CD4-positive, alpha-beta T cell (primary cell): ENCODE results near the gene RFTN2. TPM values are rescaled to one million over a fixed set of nuclear protein-coding genes. Genes with fewer than 3 reads are reported as not detected.
A peak's percentile ranks its signal among the peaks of the same experiment; 100 is the strongest.

Experiments
- ATAC-seq: fragments of 200-7000 bp; cut with Tn5 transposase; one replicate; pipeline ENCODE4 v1.10.0; 2022; ENCODE audit warnings: mild to moderate bottlenecking; ENCODE audit not compliant: poor library complexity
- CTCF ChIA-PET: fragments of 350-600 bp; sonication (Branson Sonifier 250); formaldehyde crosslinking; loops from one replicate; lab custom pipeline; 2021; ENCODE audit warnings: antibody characterized with exemption, inconsistent platforms; lab: Charles Lee
- POLR2A ChIA-PET: fragments of 350-600 bp; sonication (Branson Sonifier 250); formaldehyde crosslinking; loops from one replicate; lab custom pipeline; 2021; ENCODE audit warnings: antibody characterized with exemption, inconsistent platforms; lab: Charles Lee
- DNase-seq, 14 experiments: peaks; one replicate each; pipeline ENCODE4 v3.0.0-alpha.2; 2013 to 2020; ENCODE audit warnings: mixed read lengths in 2 of 14
- H3K27ac ChIP-seq, 2 donors: one replicate each; pipeline versions ENCODE4 v1.5.1 to v1.7.0; 2013; ENCODE audit warnings: low read length in 2 of 2, low read depth in 1 of 2, mild to moderate bottlenecking in 1 of 2
- H3K27me3 ChIP-seq, 2 experiments: 1 replicate in 1 of 2; 2 replicates in 1 of 2; pipeline versions ENCODE4 v1.6.1 to v1.7.0; 2013; ENCODE audit warnings: low read length in 2 of 2, control low read depth in 1 of 2, mild to moderate bottlenecking in 1 of 2, moderate library complexity in 1 of 2; ENCODE audit not compliant: insufficient read depth in 2 of 2, control insufficient read depth in 1 of 2
- H3K36me3 ChIP-seq: one replicate; pipeline ENCODE4 v1.6.1; 2013; ENCODE audit warnings: low read length, control low read depth; ENCODE audit not compliant: insufficient read depth
- H3K4me1 ChIP-seq: one replicate; pipeline ENCODE4 v1.6.1; 2013; ENCODE audit warnings: low read length, control low read depth; ENCODE audit not compliant: insufficient read depth
- H3K4me3 ChIP-seq: one replicate; pipeline ENCODE4 v1.5.1; 2013; ENCODE audit warnings: mild to moderate bottlenecking, low read length, moderate library complexity
- H3K9me3 ChIP-seq, 2 experiments: 1 replicate in 1 of 2; 2 replicates in 1 of 2; pipeline versions ENCODE4 v1.6.1 to v1.7.0; 2013; ENCODE audit warnings: low read length in 2 of 2, mild to moderate bottlenecking in 2 of 2, control low read depth in 1 of 2, moderate library complexity in 1 of 2; ENCODE audit not compliant: control insufficient read depth in 1 of 2, insufficient read depth in 1 of 2
- H3K27ac Mint-ChIP-seq: one replicate; pipeline ENCODE4 v1.8.0; 2020; ENCODE audit warnings: mixed read lengths
- H3K27me3 Mint-ChIP-seq: one replicate; pipeline ENCODE4 v1.8.0; 2021; ENCODE audit warnings: mixed read lengths
- H3K36me3 Mint-ChIP-seq: one replicate; pipeline ENCODE4 v1.8.0; 2021; ENCODE audit warnings: low read depth, mixed read lengths
- H3K4me1 Mint-ChIP-seq: one replicate; pipeline ENCODE4 v1.8.0; 2021; ENCODE audit warnings: low read depth, mixed read lengths
- H3K4me3 Mint-ChIP-seq: one replicate; pipeline ENCODE4 v1.8.0; 2020; ENCODE audit warnings: mild to moderate bottlenecking, mixed read lengths
- H3K9me3 Mint-ChIP-seq: one replicate; pipeline ENCODE4 v1.8.0; 2020; ENCODE audit warnings: mixed read lengths
- intact Hi-C, 2 experiments: fragments of 100-400 bp; cut with DNase I in 1 of 2; cut with micrococcal nuclease in 1 of 2; formaldehyde crosslinking; loops; one replicate each; pipeline versions ENCODE4 v1.15.1 to v1.9.0; 2023 to 2025; cut with DNase I, micrococcal nuclease
- total RNA-seq, 174 experiments: library from RNA in 2 of 174; stranded (reverse) in 2 of 174; gene quantifications; one replicate each; pipeline ENCODE4 v1.2.3 and lab custom pipeline; 2021 to 2026
- TF ChIP-seq, protein P1 (sequence below): fragments of 200-600 bp; IDR thresholded peaks from one replicate; pipeline ENCODE4 v1.8.0; 2022; ENCODE audit warnings: antibody characterized with exemption, mild to moderate bottlenecking

RFTN2 gene
- total RNA-seq, 2 experiments from 2014 or later, result not detected

GRCh38 chr2:197559681-197560080 lies 115.7 kb downstream of the RFTN2 start:
- Histone ChIP-seq H3K27ac (no peak overlapping the region), H3K36me3 (peaks cover 6% of the 10 kb centered on the region), H3K27me3 (no peaks in the 10 kb centered on the region), H3K9me3 (no peaks in the 10 kb centered on the region), H3K4me1 (no peaks in the 10 kb centered on the region), H3K4me3 (no peak overlapping the region)
- Mint-ChIP-seq H3K9me3 (no peaks in the 10 kb centered on the region), H3K36me3 (peaks cover 34% of the 10 kb centered on the region), H3K4me3 (no peak overlapping the region), H3K27ac (peak overlapping the region; percentile 5), H3K27me3 (no peaks in the 10 kb centered on the region), H3K4me1 (peaks cover 8% of the 10 kb centered on the region)
- no peak for DNase-seq
- CTCF ChIA-PET, result interaction anchor here (0.7 kb wide), 1 partner anchor 40 kb away, joined by 3 read pairs; no protein-coding TSS in a partner anchor
- intact Hi-C loops, result no loop called here
- TF ChIP-seq, protein P1, sequence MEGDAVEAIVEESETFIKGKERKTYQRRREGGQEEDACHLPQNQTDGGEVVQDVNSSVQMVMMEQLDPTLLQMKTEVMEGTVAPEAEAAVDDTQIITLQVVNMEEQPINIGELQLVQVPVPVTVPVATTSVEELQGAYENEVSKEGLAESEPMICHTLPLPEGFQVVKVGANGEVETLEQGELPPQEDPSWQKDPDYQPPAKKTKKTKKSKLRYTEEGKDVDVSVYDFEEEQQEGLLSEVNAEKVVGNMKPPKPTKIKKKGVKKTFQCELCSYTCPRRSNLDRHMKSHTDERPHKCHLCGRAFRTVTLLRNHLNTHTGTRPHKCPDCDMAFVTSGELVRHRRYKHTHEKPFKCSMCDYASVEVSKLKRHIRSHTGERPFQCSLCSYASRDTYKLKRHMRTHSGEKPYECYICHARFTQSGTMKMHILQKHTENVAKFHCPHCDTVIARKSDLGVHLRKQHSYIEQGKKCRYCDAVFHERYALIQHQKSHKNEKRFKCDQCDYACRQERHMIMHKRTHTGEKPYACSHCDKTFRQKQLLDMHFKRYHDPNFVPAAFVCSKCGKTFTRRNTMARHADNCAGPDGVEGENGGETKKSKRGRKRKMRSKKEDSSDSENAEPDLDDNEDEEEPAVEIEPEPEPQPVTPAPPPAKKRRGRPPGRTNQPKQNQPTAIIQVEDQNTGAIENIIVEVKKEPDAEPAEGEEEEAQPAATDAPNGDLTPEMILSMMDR, result no peak
- ATAC-seq, result no peak
- POLR2A ChIA-PET, result no interaction called here

DNA sequence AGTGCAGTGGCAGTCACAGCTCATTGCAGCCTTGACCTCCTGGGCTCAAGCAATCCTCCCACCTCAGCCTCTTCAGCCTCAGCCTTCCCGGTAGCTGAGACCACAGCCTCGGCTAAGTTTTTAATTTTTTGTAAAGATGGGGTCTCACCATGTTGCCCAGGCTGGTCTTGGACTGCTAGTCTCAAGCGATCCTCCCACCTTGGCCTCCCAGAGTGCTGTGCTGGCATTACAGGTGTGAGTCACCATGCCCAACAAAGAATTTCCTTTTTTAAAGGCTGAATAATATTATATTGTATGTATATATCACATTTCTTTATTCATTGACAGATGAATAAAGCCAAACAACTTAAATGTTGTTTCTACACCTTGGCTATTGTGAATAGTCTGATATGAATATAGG lies 117.0 kb downstream of the RFTN2 start:
- Mint-ChIP-seq H3K27ac (no peak overlapping the region), H3K27me3 (no peaks in the 10 kb centered on the region), H3K4me1 (peaks cover 8% of the 10 kb centered on the region), H3K9me3 (no peaks in the 10 kb centered on the region), H3K4me3 (no peak overlapping the region), H3K36me3 (peaks cover 33% of the 10 kb centered on the region)
- no peaks in the 10 kb centered on the region for H3K4me1 ChIP-seq
- POLR2A ChIA-PET, result no interaction called here
- ATAC-seq (no peak), DNase-seq (no peak)
- no peak overlapping the region for H3K27ac ChIP-seq
- intact Hi-C loops, result no loop called here
- H3K9me3 ChIP-seq, result no peaks in the 10 kb centered on the region
- CTCF ChIA-PET, result no interaction called here
- H3K36me3 ChIP-seq, result peaks cover 16% of the 10 kb centered on the region
- no peaks in the 10 kb centered on the region for H3K27me3 ChIP-seq
- H3K4me3 ChIP-seq, result no peak overlapping the region
- TF ChIP-seq, protein P1, result no peak

GRCh38 chr2:197556456-197556855 lies 118.9 kb downstream of the RFTN2 start:
- no peaks in the 10 kb centered on the region for H3K27me3 Mint-ChIP-seq
- ATAC-seq, result no peak
- TF ChIP-seq, protein P1, result no peak
- peaks cover 46% of the 10 kb centered on the region for H3K36me3 Mint-ChIP-seq
- no peak overlapping the region for H3K4me3 ChIP-seq
- H3K9me3 ChIP-seq, result no peaks in the 10 kb centered on the region
- H3K4me1 ChIP-seq, result no peaks in the 10 kb centered on the region
- H3K27ac Mint-ChIP-seq, result peak overlapping the region; percentile 34
- H3K4me1 Mint-ChIP-seq, result peaks cover 8% of the 10 kb centered on the region
- CTCF ChIA-PET, result no interaction called here
- no peaks in the 10 kb centered on the region for H3K27me3 ChIP-seq
- POLR2A ChIA-PET, result no interaction called here
- no peak overlapping the region for H3K27ac ChIP-seq
- peak in 1 of 14 experiments; percentile 5 for DNase-seq
- no peak overlapping the region for H3K4me3 Mint-ChIP-seq
- no peaks in the 10 kb centered on the region for H3K9me3 Mint-ChIP-seq
- intact Hi-C loops, result no loop called here
- H3K36me3 ChIP-seq, result peaks cover 29% of the 10 kb centered on the region
